ENCODE data around the gene UBE2V1.

DNA sequence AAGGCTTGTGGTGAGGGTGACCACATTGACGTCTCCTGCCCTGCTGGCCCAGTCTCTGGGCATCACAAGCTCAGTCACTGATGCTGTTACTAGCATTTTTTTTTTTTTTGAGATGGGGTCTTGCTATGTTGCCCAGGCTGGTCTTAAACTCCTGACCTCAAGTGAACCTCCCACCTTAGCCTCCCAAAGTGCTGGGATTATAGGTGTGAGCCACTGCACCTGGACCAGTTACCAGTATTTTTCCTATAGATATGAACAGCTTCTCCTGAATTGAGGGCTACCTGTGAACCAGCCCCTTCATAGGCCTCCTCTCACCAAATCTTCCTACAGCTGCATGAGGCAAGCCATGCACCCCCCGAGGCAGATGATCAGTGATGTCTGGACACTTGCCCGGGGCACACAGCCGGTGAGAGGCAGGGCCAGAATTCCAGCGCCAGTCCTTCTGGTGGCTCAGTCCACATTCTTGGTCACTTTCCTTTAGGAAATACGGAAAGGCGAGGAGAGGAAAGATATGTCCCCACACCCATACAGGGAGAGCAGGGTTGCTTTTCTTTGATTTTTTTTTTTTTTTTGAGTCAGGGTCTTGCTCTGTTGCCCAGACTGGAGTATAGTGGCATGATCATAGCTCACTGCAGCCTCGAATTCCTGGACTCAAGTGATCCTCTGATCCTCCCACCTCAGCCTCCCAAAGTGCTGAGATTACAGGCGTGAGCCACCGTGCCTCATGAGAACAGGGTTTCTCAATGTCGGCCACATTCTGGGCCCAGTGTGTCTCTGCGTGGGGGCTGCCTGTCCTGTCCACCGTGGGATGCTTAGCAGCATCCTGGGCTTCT lies 50.7 kb downstream of the UBE2V1 start:
- no peak for TF ChIP-seq POLR2AphosphoS5 (IDR thresholded peaks at IDR 0.05)
- TF ChIP-seq, protein P1, sequence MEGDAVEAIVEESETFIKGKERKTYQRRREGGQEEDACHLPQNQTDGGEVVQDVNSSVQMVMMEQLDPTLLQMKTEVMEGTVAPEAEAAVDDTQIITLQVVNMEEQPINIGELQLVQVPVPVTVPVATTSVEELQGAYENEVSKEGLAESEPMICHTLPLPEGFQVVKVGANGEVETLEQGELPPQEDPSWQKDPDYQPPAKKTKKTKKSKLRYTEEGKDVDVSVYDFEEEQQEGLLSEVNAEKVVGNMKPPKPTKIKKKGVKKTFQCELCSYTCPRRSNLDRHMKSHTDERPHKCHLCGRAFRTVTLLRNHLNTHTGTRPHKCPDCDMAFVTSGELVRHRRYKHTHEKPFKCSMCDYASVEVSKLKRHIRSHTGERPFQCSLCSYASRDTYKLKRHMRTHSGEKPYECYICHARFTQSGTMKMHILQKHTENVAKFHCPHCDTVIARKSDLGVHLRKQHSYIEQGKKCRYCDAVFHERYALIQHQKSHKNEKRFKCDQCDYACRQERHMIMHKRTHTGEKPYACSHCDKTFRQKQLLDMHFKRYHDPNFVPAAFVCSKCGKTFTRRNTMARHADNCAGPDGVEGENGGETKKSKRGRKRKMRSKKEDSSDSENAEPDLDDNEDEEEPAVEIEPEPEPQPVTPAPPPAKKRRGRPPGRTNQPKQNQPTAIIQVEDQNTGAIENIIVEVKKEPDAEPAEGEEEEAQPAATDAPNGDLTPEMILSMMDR (IDR thresholded peaks at IDR 0.05): no peak
